CD4-positive, alpha-beta T cell (primary cell): ENCODE measurements around the gene RNF223. TPM values are rescaled to one million over a fixed set of nuclear protein-coding genes. Genes with fewer than 3 reads are reported as not detected.

ENCODE experiments used
- ATAC-seq: fragments of 200-7000 bp; cut with Tn5 transposase; one replicate; pipeline ENCODE4 v1.10.0; 2022; ENCODE audit warnings: mild to moderate bottlenecking; ENCODE audit not compliant: poor library complexity
- CTCF ChIA-PET: fragments of 350-600 bp; sonication (Branson Sonifier 250); formaldehyde crosslinking; loops from one replicate; lab custom pipeline; 2021; ENCODE audit warnings: antibody characterized with exemption, inconsistent platforms; lab: Charles Lee
- POLR2A ChIA-PET: fragments of 350-600 bp; sonication (Branson Sonifier 250); formaldehyde crosslinking; loops from one replicate; lab custom pipeline; 2021; ENCODE audit warnings: antibody characterized with exemption, inconsistent platforms; lab: Charles Lee
- DNase-seq, 14 experiments: peaks; one replicate each; pipeline ENCODE4 v3.0.0-alpha.2; 2013 to 2020; ENCODE audit warnings: mixed read lengths in 2 of 14
- H3K27ac ChIP-seq, 2 donors: one replicate each; pipeline versions ENCODE4 v1.5.1 to v1.7.0; 2013; ENCODE audit warnings: low read length in 2 of 2, low read depth in 1 of 2, mild to moderate bottlenecking in 1 of 2
- H3K27me3 ChIP-seq, 2 experiments: 1 replicate in 1 of 2; 2 replicates in 1 of 2; pipeline versions ENCODE4 v1.6.1 to v1.7.0; 2013; ENCODE audit warnings: low read length in 2 of 2, control low read depth in 1 of 2, mild to moderate bottlenecking in 1 of 2, moderate library complexity in 1 of 2; ENCODE audit not compliant: insufficient read depth in 2 of 2, control insufficient read depth in 1 of 2
- H3K36me3 ChIP-seq: one replicate; pipeline ENCODE4 v1.6.1; 2013; ENCODE audit warnings: low read length, control low read depth; ENCODE audit not compliant: insufficient read depth
- H3K4me1 ChIP-seq: one replicate; pipeline ENCODE4 v1.6.1; 2013; ENCODE audit warnings: low read length, control low read depth; ENCODE audit not compliant: insufficient read depth
- H3K4me3 ChIP-seq: one replicate; pipeline ENCODE4 v1.5.1; 2013; ENCODE audit warnings: mild to moderate bottlenecking, low read length, moderate library complexity
- H3K9me3 ChIP-seq, 2 experiments: 1 replicate in 1 of 2; 2 replicates in 1 of 2; pipeline versions ENCODE4 v1.6.1 to v1.7.0; 2013; ENCODE audit warnings: low read length in 2 of 2, mild to moderate bottlenecking in 2 of 2, control low read depth in 1 of 2, moderate library complexity in 1 of 2; ENCODE audit not compliant: control insufficient read depth in 1 of 2, insufficient read depth in 1 of 2
- H3K27ac Mint-ChIP-seq: one replicate; pipeline ENCODE4 v1.8.0; 2020; ENCODE audit warnings: mixed read lengths
- H3K27me3 Mint-ChIP-seq: one replicate; pipeline ENCODE4 v1.8.0; 2021; ENCODE audit warnings: mixed read lengths
- H3K36me3 Mint-ChIP-seq: one replicate; pipeline ENCODE4 v1.8.0; 2021; ENCODE audit warnings: low read depth, mixed read lengths
- H3K4me1 Mint-ChIP-seq: one replicate; pipeline ENCODE4 v1.8.0; 2021; ENCODE audit warnings: low read depth, mixed read lengths
- H3K4me3 Mint-ChIP-seq: one replicate; pipeline ENCODE4 v1.8.0; 2020; ENCODE audit warnings: mild to moderate bottlenecking, mixed read lengths
- H3K9me3 Mint-ChIP-seq: one replicate; pipeline ENCODE4 v1.8.0; 2020; ENCODE audit warnings: mixed read lengths
- CTCF ChIP-seq: fragments of 200-600 bp; IDR thresholded peaks from one replicate; pipeline ENCODE4 v1.8.0; 2022; ENCODE audit warnings: antibody characterized with exemption, mild to moderate bottlenecking
- intact Hi-C, 2 experiments: fragments of 100-400 bp; cut with DNase I in 1 of 2; cut with micrococcal nuclease in 1 of 2; formaldehyde crosslinking; loops; one replicate each; pipeline versions ENCODE4 v1.15.1 to v1.9.0; 2023 to 2025; cut with DNase I, micrococcal nuclease
- total RNA-seq, 174 experiments: library from RNA in 2 of 174; stranded (reverse) in 2 of 174; gene quantifications; one replicate each; pipeline ENCODE4 v1.2.3 and lab custom pipeline; 2021 to 2026

Gene RNF223
- total RNA-seq, 2 experiments from 2014 or later = not detected

- CTCF ChIA-PET = no interaction called here
- no peak for TF ChIP-seq CTCF
- intact Hi-C loops = no loop called here
Measured at GRCh38 chr1:1050577-1051052, 23.5 kb downstream of the RNF223 start.

GRCh38 chr1:1049318-1050165 lies 24.6 kb downstream of the RNF223 start:
- intact Hi-C loops = no loop called here
- Histone ChIP-seq H3K27me3 (no peaks in the 10 kb centered on the region), H3K36me3 (no peaks in the 10 kb centered on the region), H3K4me3 (no peak overlapping the region), H3K27ac (no peak overlapping the region), H3K4me1 (no peaks in the 10 kb centered on the region), H3K9me3 (peaks cover 0 to 7% of the 10 kb centered on the region in 2 experiments)
- Mint-ChIP-seq H3K36me3 (no peaks in the 10 kb centered on the region), H3K27me3 (peaks cover 7% of the 10 kb centered on the region), H3K9me3 (no peaks in the 10 kb centered on the region), H3K4me3 (no peak overlapping the region), H3K4me1 (no peaks in the 10 kb centered on the region), H3K27ac (no peak overlapping the region)
- ATAC-seq (no peak), DNase-seq (no peak)
- no peak for TF ChIP-seq CTCF
- CTCF ChIA-PET = no interaction called here
- POLR2A ChIA-PET = no interaction called here

More at GRCh38 chr1:1050577-1051052, 23.5 kb downstream of the RNF223 start:
- Histone ChIP-seq H3K36me3 (no peaks in the 10 kb centered on the region), H3K27ac (no peak overlapping the region), H3K27me3 (no peaks in the 10 kb centered on the region), H3K4me1 (no peaks in the 10 kb centered on the region), H3K9me3 (peaks cover 0 to 4% of the 10 kb centered on the region in 2 experiments), H3K4me3 (no peak overlapping the region)
- peaks cover 7% of the 10 kb centered on the region for H3K27me3 Mint-ChIP-seq
- no peak overlapping the region for H3K27ac Mint-ChIP-seq
- H3K9me3 Mint-ChIP-seq = no peaks in the 10 kb centered on the region
- H3K4me3 Mint-ChIP-seq = no peak overlapping the region
- no peaks in the 10 kb centered on the region for H3K4me1 Mint-ChIP-seq
- POLR2A ChIA-PET = no interaction called here
- no peaks in the 10 kb centered on the region for H3K36me3 Mint-ChIP-seq
- no peak for ATAC-seq
- DNase-seq = no peak

- CTCF ChIA-PET = no interaction called here
- H3K36me3 Mint-ChIP-seq = no peaks in the 10 kb centered on the region
Measured at GRCh38 chr1:1048765-1049164, 25.3 kb downstream of the RNF223 start.

More at GRCh38 chr1:1048765-1049164, 25.3 kb downstream of the RNF223 start:
- Histone ChIP-seq H3K4me1 (no peaks in the 10 kb centered on the region), H3K36me3 (no peaks in the 10 kb centered on the region), H3K9me3 (peaks cover 0 to 15% of the 10 kb centered on the region in 2 experiments), H3K27ac (no peak overlapping the region), H3K27me3 (no peaks in the 10 kb centered on the region), H3K4me3 (no peak overlapping the region)
- intact Hi-C loops = no loop called here
- Mint-ChIP-seq H3K9me3 (no peaks in the 10 kb centered on the region), H3K4me3 (no peak overlapping the region), H3K27me3 (peaks cover 7% of the 10 kb centered on the region), H3K27ac (no peak overlapping the region), H3K4me1 (no peaks in the 10 kb centered on the region)
- POLR2A ChIA-PET = no interaction called here
- no peak for TF ChIP-seq CTCF
- DNase-seq (no peak), ATAC-seq (no peak)
